Left lobe of liver (tissue), 2 donors: ENCODE measurements around the gene STARD8. TPM values are rescaled to one million over a fixed set of nuclear protein-coding genes. Genes with fewer than 3 reads are reported as not detected.
"Not testable (repeated sequence)": the region's sequence is repeated elsewhere in the genome, so short reads cannot be mapped to it uniquely, and the experiment has no call there.

Experiments
- ATAC-seq: fragments of 200-7000 bp; cut with Tn5 transposase; one replicate; pipeline ENCODE4 v1.9.1; 2020; ENCODE audit warnings: mild to moderate bottlenecking, moderate library complexity
- DNase-seq: peaks from one replicate; pipeline ENCODE4 v3.0.0-alpha.2; 2020; ENCODE audit warnings: low spot score
- total RNA-seq: library from RNA; stranded (reverse); gene quantifications from one replicate; pipeline ENCODE4 v1.2.1, GENCODE V29; 2021
- donor health status: DM: no; HTN: no; CAD: no; lungs with moderate emphysema.
- donor health status: DM: no; HTN: yes; CAD: no.

The STARD8 gene
- total RNA-seq, 1 donor from 2014 or later: 10.6 TPM

DNA sequence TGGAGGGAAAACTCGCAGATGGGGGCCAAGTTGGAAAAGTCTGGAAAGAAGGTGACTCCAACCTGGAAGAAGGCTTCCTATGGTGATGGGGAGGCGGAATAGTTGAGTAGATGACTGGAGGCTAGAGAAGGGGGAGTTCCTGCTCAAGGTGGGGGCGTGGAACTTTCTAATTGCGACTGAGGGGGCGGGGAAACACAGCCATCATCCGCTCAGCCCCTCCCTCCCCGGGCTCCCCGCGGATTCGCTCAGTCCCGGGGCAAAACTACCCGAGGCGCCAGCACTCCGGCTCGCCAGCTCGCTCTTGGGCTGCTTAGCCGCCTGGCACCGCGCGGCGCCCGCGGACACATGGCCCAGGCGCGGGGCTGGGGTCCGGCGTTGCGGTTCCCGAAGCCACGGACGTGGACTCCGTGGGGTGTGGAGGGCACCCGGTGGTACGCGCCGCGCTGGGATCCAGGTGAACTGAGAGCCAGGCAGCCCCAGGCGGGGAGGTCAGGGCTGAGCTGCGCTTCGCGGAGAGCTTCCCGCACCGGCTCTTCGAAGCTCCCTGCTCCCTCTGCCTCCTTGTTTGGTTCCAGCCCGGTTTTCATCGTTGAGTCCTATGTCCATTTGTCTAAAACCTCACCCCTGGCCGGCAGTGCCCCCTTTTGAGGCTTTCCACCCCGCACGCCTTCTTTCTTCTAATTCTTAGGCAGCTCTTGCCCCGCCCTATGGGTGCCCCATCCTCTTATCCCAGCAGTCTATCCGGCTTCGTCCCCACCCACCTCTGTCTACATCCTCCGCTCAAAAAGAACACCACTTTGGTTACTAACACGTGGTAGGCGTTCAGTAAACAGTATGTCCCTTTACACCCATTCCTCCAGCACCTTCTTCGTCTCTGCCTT, 38.9 kb downstream of the STARD8 start:
- DNase-seq (no peak), ATAC-seq (peak; percentile 61)

DNA sequence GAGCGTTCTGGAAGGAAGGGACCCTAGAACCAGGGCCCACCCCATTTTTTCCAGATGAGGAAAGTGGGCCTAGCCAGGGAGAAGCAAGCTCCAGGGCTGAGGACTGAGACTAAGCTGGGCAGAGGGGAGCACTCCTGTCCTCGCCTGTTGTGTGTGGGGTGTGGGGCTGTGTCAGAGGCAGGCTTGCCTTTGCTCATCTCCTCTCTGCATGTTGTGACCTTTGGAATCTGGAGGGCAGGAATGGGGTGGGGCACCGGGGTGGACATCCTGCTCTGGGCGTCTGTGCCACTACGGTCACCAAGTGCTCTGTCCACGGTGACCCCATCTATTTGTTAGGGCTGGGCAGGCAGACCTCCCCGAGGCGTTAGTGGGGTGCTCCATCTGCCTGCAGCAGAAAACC, 41.5 kb downstream of the STARD8 start:
- DNase-seq: not testable (repeated sequence)
- ATAC-seq: peak; percentile 47

DNA sequence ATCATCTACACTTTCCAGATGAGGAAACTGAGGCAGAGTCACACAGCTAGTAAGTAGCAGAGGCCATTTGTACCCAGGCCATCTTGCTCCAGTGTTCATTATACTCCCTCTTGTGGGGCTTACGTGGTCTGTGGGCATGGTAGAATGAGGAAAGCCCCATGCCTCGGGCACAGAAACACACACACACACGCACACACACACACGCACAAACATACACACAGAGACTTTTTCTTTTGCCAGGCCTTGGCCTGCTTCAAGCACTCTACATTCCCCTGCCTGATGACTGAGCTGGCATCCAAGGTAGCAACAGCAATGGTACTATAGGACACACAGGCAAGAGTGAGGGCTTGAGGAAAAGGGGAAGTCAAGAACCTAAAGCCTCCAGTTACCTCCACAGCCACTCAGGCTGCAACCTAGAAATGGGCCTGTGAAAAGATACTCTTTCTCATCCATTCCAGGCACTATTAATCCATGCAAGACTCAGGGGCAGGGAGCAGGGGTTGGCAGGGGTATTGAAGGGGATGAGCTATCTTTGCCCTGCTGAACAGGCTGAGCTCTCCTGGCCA, 43.6 kb downstream of the STARD8 start:
- no peak for DNase-seq
- no peak for ATAC-seq

DNA sequence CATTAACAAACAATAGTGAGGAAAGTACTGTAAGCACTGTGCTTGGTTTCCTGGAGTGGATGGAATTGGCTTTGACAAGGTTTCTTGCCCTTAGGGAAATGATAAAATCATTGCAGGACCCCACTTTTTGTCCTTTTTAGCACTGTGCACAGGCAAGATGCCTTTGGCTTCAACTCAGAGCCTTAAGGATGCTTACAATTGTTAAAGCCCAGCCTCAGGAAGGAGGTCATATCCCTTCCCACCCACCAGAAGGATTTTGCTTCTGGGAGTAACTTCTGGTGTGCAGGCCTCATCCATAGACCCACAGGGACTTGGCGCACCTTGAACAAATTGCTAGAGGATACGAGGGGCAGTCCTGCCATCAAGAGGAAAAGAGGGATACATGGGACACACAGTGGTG, 44.5 kb downstream of the STARD8 start:
- DNase-seq (no peak), ATAC-seq (no peak)

DNA sequence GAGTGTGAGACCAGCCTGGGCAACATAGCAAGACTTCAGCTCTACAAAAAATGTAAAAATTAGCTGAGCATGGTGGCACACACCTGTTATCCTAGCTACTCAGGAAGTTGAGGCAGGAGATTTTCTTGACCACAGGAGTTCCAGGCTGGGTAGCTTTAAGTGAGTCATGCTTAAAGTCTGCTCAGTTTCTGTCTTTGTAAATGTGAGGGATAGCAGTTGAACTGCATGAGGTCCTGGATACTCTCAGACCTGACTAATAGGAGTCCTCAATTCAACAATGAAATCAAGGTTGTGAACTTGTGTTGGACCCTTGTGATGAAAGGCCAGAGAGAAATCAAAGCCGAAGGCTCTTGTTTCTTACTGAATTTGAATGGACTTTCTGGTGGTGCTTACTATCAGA, 45.2 kb downstream of the STARD8 start:
- ATAC-seq (no peak), DNase-seq (no peak)

DNA sequence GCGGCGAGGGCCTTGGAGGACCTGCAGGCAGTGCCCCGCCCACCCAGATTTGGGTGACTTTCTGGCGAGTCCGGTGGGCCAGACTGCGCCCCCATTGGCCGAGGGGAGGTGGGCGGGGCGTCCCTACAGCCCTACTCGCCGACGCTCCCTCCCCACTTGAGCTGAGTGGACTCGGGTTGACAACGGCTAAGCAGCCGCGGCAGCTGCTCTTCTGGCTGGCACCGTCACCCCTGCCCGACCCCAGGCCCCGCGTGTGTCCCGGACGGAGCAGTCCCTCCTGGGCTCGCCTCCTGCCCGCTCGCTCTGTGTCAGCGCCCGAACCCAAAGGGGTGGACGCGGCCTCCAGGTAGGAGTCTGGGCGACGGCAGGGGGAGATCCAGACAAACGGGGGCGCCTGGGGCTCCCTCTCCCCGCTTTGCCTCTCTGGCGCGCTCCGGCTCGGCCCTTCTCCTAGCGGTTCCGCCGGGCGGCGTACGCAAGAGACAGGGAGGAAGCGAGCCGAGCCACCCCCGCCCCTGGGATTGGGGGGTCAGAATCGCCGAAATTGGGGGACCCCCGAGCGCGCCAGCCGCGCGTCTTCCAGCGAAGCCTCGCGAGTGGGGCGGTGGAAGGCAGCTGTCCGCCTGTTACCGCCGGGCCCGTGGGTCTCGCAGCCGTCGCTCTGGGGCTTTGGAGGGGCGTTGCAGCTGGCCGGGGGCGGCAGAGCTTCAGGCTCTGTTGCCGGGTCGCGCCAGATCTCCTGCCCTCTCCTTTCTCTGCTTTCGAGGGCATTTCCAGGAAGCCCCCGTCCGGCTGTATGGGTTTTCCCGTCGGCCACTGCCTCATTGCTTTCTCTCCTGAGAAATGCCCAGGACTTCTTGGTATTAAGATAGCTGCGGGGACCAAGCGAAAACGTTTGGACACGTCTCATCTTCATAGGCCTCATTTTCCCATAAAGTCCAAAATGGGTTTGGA, 46.3 kb downstream of the STARD8 start:
- ATAC-seq: peak; percentile 80
- DNase-seq: peak; percentile 88

DNA sequence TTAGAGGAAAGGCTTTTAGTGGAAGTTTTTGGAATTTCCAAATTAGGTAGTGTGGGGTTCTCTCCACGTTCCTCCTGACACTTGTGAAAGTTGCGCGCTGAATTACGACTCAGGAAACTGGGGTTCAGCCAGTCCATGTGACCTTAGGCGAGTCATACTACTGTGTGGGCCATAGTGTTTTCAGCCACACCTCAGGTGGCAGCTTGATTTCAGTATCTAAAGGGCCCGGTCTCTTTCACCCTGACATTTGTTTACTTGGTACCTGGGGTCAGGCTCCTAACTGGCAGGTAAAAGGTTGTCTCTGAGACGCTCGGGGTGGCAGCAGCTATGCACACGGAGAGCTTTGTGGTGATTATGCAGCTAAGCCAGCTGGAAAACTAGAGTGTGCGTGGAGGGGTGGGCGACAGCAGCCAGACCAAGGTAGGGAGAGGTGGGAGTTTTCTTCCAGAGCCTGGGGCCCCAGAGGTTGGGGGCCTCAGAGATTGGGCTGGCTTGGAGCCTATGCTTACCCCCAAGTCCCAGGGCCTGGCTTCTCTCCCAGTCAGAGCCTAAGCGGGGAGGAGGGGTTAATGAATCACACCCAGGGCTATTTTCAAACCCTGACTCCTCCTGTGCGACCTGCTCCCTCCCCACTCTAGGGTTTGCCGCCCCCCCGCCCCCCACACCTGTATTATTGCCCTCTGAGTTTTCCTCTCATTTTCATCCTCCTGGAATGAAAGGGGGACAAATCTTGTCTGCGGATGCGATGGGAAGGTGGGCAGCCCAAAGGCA, 47.2 kb downstream of the STARD8 start:
- DNase-seq: peak; percentile 51
- ATAC-seq: peak; percentile 39

DNA sequence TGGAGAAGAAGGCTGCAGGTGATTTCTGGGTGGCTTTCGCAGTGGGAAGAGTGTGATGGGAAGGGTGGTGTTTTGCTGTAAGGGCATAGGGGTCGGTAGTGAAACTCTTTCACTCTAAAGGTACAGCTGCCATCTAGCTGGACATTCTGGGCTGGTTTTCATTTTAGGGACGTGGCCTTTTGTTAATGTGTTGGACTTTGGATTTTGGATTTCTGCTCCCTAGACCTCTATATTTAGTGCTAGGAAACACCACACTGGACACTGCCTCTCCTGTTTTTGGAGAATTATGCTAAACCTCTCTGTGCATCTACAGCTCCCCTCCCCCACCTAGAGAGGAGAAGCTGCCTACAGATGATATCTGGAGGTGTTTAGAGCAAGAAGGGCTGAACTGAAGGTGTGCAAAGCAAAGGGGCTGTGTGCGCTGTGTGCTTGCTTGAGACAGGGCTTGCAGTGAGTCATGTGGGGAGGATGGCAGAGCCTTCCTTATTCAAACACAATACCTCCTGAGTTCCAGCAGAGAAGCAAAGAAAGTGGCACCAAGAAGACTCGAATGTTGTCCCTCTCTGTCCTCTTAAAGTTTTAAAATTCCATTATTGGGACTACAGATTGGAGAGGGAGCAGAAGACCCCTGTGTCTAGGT, 47.9 kb downstream of the STARD8 start:
- no peak for DNase-seq
- ATAC-seq: peak; percentile 21

DNA sequence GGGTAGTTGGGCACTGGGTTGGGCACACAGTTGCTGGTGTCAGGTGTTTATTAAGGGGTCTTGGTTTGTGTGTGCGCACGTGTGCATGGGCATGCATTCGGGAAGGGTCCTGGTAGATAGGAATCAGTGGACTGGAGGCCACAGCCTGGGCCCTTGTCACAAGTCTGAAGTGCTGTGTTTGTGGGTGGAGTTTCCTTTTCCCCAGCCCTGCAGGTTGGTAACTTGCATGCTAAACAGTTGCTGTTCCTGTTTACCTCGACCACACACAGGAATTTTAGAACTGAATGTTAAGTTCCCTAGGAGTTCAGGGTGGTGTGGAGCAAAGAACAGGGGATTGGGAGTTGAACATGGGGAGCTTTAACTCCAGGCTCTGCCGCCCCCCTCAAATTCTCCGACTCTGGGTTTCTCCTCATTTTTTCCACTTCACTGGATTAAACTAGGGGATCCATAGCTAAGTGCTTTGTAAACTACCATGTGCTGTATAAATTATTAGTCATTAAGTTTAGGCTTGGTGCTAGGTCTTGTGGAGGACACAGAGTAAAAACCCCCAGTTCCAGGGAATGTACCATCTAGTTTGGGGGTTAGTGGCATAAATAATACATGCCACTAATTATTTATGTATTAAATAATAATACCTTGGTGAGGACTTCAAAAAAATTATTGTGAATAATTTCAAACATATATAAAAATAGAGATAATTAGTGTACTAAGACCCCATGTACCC, 49.0 kb downstream of the STARD8 start:
- ATAC-seq (no peak), DNase-seq (no peak)

DNA sequence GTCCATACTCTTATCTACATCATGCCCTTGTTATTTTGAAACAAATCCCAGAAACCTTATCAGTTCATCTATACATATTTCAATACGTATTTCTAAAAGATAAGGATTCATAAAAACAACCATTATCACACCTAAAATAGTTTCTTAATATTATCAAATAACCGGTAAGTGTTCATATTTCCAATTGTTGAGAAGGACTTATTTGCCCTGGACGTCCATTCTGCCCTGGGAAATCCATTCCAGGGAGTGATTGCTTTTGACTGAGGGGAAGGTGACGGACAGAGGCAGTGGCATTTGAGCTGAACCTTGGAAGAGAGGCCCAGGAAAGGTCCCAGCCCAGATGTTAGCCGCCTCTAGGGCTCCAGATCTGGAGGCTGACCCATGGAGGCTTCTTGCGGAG, 49.6 kb downstream of the STARD8 start:
- DNase-seq: no peak
- no peak for ATAC-seq

DNA sequence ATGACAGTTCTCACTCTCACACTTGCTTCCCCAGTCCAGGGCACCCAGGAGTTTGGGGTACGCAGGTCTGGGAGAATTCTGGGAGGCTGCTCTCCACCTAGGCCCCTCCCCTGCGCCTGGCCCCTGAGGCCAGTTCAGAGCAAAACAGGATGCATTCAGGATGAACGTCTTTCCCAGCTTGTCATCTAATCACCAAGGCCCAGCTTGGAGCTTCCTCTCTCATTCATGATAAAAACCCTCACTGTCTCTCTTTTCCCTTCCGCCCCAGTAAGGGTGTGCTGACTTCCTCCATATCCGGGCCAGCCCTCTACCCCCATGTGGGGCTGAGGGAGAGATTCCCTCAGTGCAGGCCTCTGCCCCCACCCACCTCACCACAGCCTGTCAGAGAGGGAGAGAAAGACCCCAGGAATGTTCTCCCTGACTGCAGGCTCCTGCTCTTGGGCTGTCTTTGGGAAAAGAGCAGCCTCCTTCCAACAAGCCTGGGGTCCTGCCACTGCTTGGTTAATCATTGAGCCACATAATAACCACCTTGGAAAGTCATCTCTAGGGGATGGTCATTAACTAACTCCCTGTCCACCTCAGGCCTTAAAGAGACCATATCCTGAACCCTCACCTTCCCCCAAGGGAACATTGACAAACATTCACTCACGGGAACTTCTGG, 50.1 kb downstream of the STARD8 start:
- DNase-seq (no peak), ATAC-seq (peak; percentile 6)

DNA sequence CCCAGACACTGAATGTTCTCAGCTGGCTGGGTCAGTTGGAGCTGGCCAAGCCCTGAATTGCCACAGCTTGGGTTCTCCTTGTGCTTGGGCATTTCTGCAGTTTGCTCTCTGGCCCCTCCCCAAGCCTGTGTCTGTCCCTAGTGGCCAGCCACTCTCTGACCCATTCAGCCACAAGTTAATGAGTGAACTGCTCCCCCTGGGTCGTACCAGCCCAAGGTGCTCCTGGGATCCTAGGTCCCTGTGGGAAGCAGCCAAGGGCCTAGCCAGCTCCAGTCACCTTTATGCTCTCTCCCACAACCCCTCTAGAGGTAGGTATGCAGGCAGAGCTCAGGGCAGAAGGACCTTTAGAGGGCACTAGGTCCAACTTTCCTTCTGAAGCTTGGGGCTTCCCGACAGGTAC, 51.5 kb downstream of the STARD8 start:
- ATAC-seq (peak; percentile 78), DNase-seq (peak; percentile 85)

DNA sequence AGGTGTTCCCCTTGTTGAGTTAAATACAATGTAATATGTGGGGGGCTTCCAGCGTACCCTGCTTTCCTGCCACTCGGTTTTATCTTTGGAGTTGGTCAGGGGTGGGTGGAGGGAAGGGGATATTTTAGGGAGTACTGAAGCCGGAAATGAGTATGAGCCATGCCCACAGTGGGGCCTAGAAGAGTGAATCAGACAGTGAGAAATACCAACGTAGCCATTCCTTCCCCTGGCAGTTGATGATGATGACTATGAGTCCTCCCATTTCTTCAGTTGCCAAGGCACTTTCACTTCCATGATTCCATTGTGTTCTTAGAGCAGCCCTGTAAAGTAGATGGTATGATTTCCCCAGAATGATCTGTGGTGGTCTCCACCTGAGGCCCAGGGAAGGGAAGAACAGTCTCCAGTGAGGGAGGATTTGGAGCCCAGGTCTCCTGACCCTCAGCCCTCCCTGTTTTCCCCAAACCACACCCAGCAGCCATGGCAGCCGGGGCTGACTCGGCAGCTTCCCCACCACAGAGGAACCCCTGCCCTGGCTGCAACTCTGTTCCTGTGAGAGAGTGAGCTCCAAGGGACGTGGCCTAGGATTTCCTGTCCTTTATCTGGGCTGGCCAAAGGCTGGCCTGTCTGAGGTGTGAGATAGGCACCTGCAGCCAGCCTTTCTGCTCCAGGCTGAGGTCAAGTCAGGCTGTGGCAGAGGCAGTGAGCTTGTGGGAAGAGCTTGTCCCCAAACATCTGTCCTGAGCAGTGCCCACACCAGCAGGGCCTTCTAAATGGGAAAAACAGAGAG, 52.7 kb downstream of the STARD8 start:
- DNase-seq: no peak
- peak; percentile 5 for ATAC-seq

DNA sequence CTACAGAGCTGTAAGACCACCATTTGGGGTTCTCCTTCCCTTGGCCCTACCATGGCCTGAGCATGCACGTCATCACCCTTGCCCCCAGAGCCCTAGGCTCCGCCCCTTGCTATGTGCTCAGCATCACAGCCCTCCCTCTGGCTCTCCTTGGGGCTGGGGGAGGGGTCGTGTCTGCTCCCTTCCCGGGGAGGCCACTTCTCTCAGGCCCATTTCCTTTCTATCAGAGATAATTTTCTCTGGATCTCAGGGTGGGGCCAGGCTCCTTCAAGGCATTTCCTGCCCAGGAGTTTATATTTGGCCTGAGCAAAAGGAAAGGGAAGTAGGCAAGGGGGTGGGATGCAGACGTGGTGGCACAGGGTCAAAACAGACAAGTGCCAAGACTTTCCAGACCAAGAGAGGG, 55.9 kb downstream of the STARD8 start:
- ATAC-seq (no peak), DNase-seq (no peak)

DNA sequence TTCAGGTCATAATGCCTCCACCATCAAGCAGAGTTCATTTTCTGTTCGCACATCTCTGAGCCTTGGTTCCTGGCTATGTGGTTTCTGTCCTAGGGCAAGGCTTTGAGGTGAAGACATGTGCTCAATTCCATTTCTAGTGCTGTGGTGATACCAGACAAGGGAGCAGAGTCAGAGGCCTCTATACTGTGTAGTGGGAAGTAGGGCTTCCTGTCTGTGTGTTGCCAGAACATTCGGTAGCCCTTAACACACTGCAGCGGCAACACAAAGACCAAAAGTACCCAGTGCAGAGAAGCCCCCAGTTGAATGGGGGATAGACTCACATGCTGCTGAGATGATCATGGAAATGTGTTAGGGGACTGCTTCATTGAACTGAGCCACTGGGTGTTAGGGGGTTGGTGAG, 56.4 kb downstream of the STARD8 start:
- ATAC-seq (no peak), DNase-seq (no peak)

DNA sequence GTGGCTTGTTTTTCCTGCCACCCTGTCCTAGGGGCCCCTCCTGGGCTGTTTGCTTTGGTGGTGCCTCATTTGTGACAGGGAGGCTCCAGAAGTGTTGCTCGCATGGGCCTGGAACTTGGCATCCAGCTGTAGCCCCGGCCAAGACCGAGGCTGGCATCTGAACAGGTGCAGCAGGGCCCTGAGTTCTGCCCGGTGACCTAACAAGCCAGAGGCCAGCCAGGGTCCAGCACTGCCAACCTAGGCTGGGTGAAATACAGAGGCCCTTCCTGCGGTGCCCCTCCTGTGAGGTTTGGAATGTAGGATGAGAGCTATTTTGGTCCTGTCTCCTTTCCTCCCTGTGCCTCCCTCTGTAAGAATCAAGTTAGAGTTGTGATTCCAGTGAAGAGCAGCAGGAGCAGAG, 58.5 kb downstream of the STARD8 start:
- ATAC-seq (peak; percentile 48), DNase-seq (no peak)

DNA sequence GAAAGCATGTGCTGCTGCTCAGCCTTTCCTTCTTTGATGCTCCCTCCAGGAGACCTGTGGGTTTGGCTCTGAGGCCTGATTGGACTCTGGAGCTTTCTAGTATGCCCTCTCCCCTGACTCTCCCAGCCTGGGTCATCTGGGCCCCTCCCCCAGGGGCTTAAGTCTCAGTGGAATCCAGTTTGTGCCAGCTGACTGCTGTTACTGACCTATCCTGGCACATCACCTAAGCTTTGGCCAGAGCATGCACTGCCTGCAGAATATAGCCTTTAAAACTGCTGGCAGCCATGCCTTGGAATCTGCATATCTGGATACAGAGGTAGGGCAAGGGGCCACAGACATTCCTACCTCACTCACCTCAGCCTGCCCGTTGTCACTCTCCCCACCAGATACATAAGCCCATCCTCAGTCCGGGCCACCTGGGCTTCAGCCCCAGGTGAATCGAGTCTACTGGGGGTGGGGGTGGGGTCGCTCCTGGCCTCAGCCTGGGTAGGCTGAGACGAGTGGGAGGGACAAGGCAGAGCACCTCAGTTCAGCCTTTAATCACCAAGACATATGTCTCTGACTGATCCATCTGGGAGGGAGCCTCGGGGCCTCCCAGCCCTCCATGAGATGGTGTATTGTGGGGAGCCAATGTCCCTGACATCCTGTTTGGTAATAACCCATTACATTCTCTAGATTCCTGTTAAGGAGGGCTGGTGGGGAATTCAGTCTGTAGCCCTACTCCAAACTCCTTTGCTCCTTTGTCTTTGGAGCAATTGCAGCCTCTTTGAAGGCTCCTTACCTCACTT, 61.2 kb downstream of the STARD8 start:
- DNase-seq: no peak
- no peak for ATAC-seq
